Right lobe of liver (tissue), 4 donors: Measurements from ENCODE around the gene FAM78A.

Experiments
- CTCF ChIP-seq, 4 donors: fragments of 200-600 bp in 3 of 4; fragments of 450-650 bp in 1 of 4; IDR thresholded peaks; one replicate each; pipeline versions ENCODE4 v1.5.1 to v1.8.0; 2016 to 2022; ENCODE audit warnings: antibody characterized with exemption in 4 of 4, mild to moderate bottlenecking in 2 of 4
- POLR2A ChIP-seq: fragments of 450-650 bp; IDR thresholded peaks from one replicate; pipeline ENCODE4 v1.6.1; 2017; ENCODE audit warnings: antibody characterized with exemption, mild to moderate bottlenecking
- donor health status: DM: no; HTN: no; CAD: no.
- donor health status: DM: no; HTN: no; CAD: no.
- donor health status: DM: no; HTN: yes; CAD: no.

GRCh38 chr9:131277910-131278701, 1.8 kb upstream of the FAM78A start:
- TF ChIP-seq CTCF (IDR thresholded peaks at IDR 0.05) = no peak
- no peak for TF ChIP-seq POLR2A
